Activated naive CD8-positive, alpha-beta T cell treated with anti-CD3 and anti-CD28 coated beads, Interleukin-2, amount 50 U/mL, for 16 hours (primary cell): Measurements from ENCODE around the gene OR52B6.
"Not testable (repeated sequence)": the region's sequence is repeated elsewhere in the genome, so short reads cannot be mapped to it uniquely, and the experiment has no call there.

Experiments
- DNase-seq: peaks from one replicate; pipeline ENCODE4 v3.0.0-alpha.2; 2020; ENCODE audit warnings: low read depth, low spot score

OR52B6 gene

GRCh38 chr11:5596607-5597201, 16.0 kb downstream of the OR52B6 start, which contains the start of gene TRIM6:
TRIM6 (plus strand) TSS chr11:5596637; CDS start chr11:5596898, 261 bp downstream.
- no peak for DNase-seq

DNA sequence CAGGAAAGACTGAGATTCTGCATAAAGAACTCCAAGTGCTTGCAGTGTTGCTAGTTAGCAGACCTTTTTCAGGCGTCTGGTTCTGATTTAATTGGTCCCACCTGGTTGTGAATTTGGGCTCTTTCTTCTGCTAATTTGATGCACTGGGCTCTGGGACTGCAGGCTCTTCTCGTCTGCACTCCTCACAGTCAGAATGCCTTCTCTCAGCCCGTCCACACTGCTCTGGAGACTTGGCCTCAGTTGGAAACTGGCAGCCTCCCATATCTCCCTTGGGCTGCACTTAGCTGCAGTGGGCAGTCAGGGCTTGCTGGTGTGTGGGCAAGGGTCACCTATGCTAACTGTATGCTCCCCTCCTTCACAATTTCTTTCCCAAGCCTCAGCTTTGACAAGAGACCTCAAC, 17.3 kb downstream of the OR52B6 start:
- no peak for DNase-seq

GRCh38 chr11:5600374-5600851, 19.7 kb downstream of the OR52B6 start:
- no peak for DNase-seq

- not testable (repeated sequence) for DNase-seq
Observed at GRCh38 chr11:5602791-5603190, 22.1 kb downstream of the OR52B6 start.

GRCh38 chr11:5603326-5603725, 22.6 kb downstream of the OR52B6 start:
- no peak for DNase-seq

DNA sequence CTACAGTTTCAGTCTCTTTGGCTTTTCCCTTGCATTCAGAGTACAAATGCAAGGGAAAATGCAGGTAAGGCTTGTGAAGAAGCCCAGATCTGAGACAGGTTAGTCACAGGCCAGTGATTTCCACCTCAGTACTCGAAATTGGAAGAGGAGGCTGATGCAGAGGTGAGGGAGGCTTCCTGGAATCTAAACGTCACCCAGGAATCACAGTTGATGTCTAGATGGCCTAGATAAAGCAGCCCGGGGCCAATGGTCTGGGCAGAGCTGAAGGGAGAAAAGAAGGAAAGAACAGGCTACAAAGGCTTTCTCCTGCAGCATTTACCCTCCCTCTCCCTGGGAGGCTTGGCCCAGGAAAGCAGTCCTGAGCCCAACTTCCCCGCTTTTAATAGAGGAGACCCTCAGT, 24.2 kb downstream of the OR52B6 start:
- DNase-seq, result no peak

GRCh38 chr11:5605849-5606248, 25.2 kb downstream of the OR52B6 start:
- DNase-seq, result no peak

GRCh38 chr11:5608808-5609207, 28.1 kb downstream of the OR52B6 start:
- DNase-seq, result no peak

DNA sequence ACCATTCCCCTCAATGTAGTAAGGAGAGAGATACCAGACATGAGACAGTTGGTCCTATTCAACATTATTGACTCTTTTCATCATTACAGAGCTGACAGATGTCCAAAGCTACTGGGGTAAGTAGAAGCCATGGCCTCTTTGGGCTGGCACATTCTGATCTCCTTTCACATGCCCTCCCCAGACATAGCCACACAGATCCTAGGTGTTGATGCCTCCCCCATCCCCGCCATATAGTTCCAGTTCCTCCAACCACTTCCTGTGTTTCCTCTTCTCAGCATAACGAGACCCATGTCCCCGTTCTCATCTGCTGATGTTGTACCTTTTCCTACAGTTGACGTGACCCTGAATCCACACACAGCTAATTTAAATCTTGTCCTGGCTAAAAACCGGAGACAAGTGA, 29.8 kb downstream of the OR52B6 start:
- DNase-seq, result no peak

- DNase-seq, result no peak
Observed at GRCh38 chr11:5611627-5612026, 30.9 kb downstream of the OR52B6 start.

DNA sequence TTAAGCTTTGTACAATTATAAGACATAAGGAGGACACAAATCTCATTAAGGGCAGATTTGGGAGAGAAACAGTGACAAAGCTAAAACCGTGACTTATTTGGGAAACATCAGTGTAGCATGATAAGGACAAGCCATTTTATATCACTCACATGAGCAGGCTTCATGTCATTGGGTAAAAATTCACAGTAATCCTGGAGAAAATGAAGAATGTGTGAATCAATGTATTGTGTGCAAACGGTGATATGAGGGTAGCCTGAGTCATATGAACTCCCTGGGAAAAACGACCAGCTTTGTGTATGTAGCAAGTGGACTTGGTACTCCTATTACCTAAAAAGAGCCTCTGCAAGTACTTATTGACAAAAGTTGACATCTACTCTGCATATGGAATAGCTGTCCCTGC, 38.1 kb downstream of the OR52B6 start:
- DNase-seq, result no peak

GRCh38 chr11:5620651-5621521, 40.2 kb downstream of the OR52B6 start:
- no peak for DNase-seq

DNA sequence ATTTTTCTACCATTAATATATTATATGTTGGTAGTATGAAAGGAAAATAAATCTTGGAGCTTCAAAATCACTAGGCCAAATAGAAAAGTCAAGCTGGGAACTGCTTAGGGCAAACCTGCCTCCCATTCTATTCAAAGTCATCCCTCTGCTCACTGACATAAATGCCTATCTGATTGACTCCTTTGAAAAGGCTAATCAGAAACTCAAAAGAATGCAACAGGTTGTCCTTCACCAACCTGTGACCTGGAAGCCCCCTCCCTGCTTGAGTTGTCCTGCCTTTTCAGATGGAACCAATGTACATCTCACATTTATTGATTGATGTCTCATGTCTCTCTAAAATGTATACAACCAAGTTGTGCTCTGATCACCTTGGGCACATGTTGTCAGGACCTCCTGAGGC, 40.9 kb downstream of the OR52B6 start:
- no peak for DNase-seq

DNA sequence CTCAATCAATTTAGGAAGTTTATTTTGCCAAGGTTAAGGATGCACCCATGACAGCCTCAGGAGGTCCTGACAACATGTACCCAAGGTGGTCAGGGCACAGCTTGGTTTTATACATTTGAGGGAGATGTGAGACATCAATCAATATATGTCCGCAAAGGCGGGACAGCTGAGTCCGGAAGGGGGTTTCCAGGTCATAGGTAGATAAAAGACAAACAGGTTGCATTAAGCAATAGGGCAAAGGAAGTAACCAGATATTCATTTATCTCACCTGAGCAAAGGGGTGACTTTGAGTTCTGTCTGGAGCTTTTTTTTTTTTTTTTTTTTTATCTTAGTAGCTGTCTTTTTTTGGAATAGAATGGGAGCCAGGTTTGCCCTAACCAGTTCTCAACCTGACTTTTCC, 42.1 kb downstream of the OR52B6 start:
- DNase-seq, result no peak

DNA sequence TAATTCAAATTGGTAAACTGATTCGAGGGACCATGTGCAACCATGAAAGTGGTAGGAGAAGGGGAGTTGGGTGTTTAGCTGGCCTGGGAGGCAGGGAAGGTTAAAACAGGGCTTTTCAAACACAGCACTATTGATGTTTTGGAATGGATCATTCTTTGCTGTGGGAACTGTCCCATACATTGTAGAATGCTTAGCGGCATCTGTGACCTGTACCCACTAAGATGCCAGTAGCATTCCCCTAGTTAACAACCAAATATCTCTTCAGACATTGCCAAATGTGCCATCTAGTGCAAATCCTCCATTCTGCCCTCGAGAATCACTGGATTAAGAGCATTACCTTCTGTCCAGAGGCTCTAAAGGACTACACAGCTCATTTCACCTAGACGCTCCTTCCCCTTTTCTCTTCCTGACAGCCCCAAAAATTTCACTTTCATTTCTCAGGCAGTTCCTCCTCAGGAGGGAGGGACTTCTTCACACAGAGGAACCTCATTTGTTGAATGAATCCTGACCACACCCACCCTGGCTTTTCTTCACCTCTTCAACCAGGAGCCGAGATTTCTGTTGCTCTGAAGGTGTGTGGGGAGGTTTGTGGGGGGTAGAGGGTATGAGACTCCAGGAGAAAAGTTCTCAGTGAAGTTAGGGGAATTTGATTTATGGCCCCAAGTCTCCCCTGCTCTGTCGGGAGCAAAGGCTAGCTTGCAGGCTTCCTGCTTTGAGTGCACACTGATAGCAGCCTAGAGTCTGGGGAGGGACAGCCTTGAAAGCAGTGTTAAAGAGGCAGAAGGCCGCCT, 44.0 kb downstream of the OR52B6 start, which contains the start of gene TRIM34:
Gene TRIM34, plus strand, starts transcription at position 513 of the 791 bp plus-strand sequence. CDS start 7,331 bp downstream, outside the sequence.
- DNase-seq, result peak; percentile 19

DNA sequence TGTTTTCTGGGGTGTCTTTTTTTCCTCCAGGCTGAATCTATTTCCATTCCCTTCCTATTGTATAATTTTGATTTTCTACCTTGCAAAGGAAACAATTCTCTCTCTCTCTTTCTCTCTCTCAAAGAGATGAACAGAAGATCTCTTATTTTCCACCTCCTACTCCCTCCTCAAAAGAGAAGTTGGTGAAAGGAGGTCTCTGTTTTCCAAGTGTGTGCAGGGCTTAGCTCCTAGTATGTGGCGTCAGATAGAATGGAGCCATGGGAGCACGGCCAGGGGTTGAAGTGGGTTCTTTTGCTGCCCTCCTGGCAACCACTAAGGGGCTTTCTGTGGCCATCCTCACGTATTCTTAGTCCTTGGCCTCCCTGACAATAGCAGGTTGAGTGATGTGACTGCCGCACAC, 44.6 kb downstream of the OR52B6 start:
- DNase-seq, result no peak

GRCh38 chr11:5626196-5626595, 45.5 kb downstream of the OR52B6 start:
- DNase-seq, result no peak

GRCh38 chr11:5631417-5631816, 50.7 kb downstream of the OR52B6 start:
- DNase-seq, result no peak
